Measurements from ENCODE around the gene CCDC150.

DNA sequence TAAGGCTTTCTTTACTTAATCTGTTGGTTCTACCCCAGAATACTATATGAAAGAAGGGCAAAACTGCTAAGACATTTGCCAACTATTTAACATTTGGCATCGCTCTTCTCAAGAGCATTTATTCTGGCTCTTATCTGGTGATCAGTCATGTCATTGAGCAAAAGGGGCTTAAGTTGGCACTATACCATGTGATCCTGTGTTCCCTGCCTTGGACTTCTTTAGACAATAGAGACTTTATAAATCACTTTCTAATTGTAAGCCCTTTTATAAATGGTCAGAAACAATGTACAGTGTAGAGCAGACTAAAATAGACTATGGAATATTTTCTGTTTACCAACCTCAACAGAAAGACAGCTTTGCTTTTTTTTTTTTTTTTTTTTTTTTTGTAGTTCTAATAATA lies 107.9 kb downstream of the CCDC150 start:
- TF ChIP-seq POLR2A (IDR thresholded peaks at IDR 0.05; ENCODE audit: low read length), result no peak
- no peak for TF ChIP-seq GATA1 (IDR thresholded peaks at IDR 0.05; ENCODE audit: low read depth, low read length)
